Measurements from ENCODE around the gene DAG1.

Gene DAG1

GRCh38 chr3:49553692-49554632 lies 83.9 kb downstream of the DAG1 start, which contains the start of gene BSN:
Gene BSN, plus strand, starts transcription at chr3:49554477. Its CDS starts 126 bp downstream, at chr3:49554603.
- Histone ChIP-seq H3K36me3 (ENCODE audit: insufficient read depth, low read length) (no peaks in the 10 kb centered on the region), H3K9me2 (ENCODE audit: low read depth, low read length) (no peaks in the 10 kb centered on the region), H3K27me3 (ENCODE audit: insufficient read depth, low read length) (peaks cover 7% of the 10 kb centered on the region; the same call in 1 of the 2 replicates), H3F3A (ENCODE audit: insufficient read depth, low read length) (no peaks in the 10 kb centered on the region), H3K4me1 (ENCODE audit: insufficient read depth, low read length, severe bottlenecking) (peaks cover 15% of the 10 kb centered on the region), H3K4me2 (ENCODE audit: low read length) (peak within 1 kb of the TSS; percentile 69), H2AFZ (ENCODE audit: low read length) (no peak within 1 kb of the TSS), H3K27ac (ENCODE audit: low read depth, low read length, poor library complexity, severe bottlenecking) (no peak within 1 kb of the TSS), H3K9me3 (ENCODE audit: low read length) (no peaks in the 10 kb centered on the region), H3K79me2 (ENCODE audit: insufficient read depth, low read length) (no peaks in the 10 kb centered on the region), H4K20me1 (ENCODE audit: insufficient read depth, low read length) (no peaks in the 10 kb centered on the region), H3K9ac (ENCODE audit: low read length) (peak within 1 kb of the TSS; percentile 70), H3K4me3 (ENCODE audit: low read depth, low read length, poor library complexity, severe bottlenecking) (peak within 1 kb of the TSS; percentile 65)
- TF ChIP-seq, protein P1, sequence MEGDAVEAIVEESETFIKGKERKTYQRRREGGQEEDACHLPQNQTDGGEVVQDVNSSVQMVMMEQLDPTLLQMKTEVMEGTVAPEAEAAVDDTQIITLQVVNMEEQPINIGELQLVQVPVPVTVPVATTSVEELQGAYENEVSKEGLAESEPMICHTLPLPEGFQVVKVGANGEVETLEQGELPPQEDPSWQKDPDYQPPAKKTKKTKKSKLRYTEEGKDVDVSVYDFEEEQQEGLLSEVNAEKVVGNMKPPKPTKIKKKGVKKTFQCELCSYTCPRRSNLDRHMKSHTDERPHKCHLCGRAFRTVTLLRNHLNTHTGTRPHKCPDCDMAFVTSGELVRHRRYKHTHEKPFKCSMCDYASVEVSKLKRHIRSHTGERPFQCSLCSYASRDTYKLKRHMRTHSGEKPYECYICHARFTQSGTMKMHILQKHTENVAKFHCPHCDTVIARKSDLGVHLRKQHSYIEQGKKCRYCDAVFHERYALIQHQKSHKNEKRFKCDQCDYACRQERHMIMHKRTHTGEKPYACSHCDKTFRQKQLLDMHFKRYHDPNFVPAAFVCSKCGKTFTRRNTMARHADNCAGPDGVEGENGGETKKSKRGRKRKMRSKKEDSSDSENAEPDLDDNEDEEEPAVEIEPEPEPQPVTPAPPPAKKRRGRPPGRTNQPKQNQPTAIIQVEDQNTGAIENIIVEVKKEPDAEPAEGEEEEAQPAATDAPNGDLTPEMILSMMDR (IDR thresholded peaks at IDR 0.05; ENCODE audit: low read length): no peak
- TF ChIP-seq EZH2 (IDR thresholded peaks at IDR 0.05; ENCODE audit: borderline replicate concordance, low read length): no peak

DNA sequence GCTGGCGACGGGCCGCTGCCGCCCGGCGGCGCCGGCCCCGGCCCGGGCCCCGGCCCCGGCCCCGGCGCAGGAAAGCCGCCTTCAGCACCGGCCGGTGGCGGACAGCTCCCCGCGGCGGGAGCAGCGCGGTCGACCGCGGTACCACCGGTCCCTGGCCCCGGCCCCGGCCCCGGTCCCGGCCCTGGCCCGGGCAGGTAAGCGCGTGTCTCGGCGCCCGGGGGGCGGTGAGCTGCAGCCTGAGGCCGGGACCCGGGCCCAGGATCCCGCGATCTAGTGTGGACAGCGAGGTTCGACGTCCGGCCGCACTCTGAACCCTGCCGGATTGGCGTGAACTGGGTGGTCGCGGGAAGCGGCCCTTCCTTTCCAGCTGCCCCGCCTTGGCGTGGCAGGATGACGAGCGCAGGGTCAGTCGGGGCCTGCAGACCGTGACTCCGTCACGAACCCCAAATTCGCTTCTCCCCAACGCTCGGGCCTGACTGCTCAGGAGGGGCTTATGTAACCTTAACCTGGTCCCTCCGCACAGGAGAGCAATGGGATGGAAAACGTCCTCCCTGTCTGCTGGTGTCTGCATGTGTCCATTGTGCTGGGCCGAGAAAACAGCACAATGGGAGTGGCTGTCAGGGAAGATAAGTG lies 84.7 kb downstream of the DAG1 start:
- TF ChIP-seq, protein P1 (IDR thresholded peaks at IDR 0.05; ENCODE audit: low read length): no peak
- TF ChIP-seq EZH2 (IDR thresholded peaks at IDR 0.05; ENCODE audit: borderline replicate concordance, low read length): no peak
- H3K9ac ChIP-seq (ENCODE audit: low read length): no peak overlapping the region
- no peak overlapping the region for H2AFZ ChIP-seq (ENCODE audit: low read length)
- H3K4me1 ChIP-seq (ENCODE audit: insufficient read depth, low read length, severe bottlenecking): peaks cover 15% of the 10 kb centered on the region
- H3K36me3 ChIP-seq (ENCODE audit: insufficient read depth, low read length): no peaks in the 10 kb centered on the region
- no peaks in the 10 kb centered on the region for H3K9me3 ChIP-seq (ENCODE audit: low read length)
- peak overlapping the region; percentile 69 for H3K4me2 ChIP-seq (ENCODE audit: low read length)
- no peaks in the 10 kb centered on the region for H4K20me1 ChIP-seq (ENCODE audit: insufficient read depth, low read length)
- H3F3A ChIP-seq (ENCODE audit: insufficient read depth, low read length): no peaks in the 10 kb centered on the region
- no peaks in the 10 kb centered on the region for H3K9me2 ChIP-seq (ENCODE audit: low read depth, low read length)
- H3K27ac ChIP-seq (ENCODE audit: low read depth, low read length, poor library complexity, severe bottlenecking): no peak overlapping the region
- peak overlapping the region; percentile 54 for H3K4me3 ChIP-seq (ENCODE audit: low read depth, low read length, poor library complexity, severe bottlenecking)
- H3K27me3 ChIP-seq (ENCODE audit: insufficient read depth, low read length): peaks cover 7% of the 10 kb centered on the region; the same call in 1 of the 2 replicates
- H3K79me2 ChIP-seq (ENCODE audit: insufficient read depth, low read length): no peaks in the 10 kb centered on the region

DNA sequence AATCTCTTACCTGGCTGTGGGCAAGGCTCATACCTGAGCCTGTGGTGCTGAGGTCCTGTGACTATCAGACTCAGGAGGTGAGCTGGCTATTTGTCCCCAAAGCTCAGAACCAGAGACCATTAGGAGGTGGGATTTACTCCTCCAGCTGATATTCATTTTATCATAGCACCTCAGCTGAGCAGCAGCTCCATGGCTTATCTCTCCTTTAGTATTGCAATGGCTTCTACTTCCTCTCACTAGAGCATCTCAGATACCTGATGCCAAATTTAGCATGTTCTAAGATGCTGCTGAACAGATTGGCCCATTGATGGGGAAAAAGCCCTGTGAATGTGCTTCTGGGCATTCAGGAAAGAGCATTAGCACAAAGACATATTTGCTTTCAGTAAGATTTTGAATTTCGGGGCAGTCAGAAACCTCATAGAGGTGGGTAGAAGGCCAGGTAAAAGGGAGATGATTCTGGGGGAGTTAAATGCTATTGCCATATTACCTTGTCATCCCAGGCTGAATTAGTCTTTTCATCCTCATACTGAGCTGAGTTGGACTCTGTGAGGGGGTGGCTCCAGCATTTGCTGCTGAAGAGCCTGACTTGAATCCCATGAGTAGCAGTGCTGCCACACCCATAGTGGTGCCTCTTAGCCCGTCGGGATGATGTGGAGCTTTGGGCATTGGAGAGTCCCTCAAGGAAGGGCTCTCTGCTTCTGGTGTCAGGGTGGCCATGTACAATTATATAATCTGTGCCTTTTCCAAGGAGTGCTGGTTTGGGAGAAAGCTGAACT lies 86.6 kb downstream of the DAG1 start:
- H3K4me2 ChIP-seq (ENCODE audit: low read length): no peak overlapping the region
- H3K36me3 ChIP-seq (ENCODE audit: insufficient read depth, low read length): no peaks in the 10 kb centered on the region
- no peak overlapping the region for H3K4me3 ChIP-seq (ENCODE audit: low read depth, low read length, poor library complexity, severe bottlenecking)
- H3K27ac ChIP-seq (ENCODE audit: low read depth, low read length, poor library complexity, severe bottlenecking): no peak overlapping the region
- no peak overlapping the region for H2AFZ ChIP-seq (ENCODE audit: low read length)
- H3K9me2 ChIP-seq (ENCODE audit: low read depth, low read length): no peaks in the 10 kb centered on the region
- H3F3A ChIP-seq (ENCODE audit: insufficient read depth, low read length): no peaks in the 10 kb centered on the region
- no peak overlapping the region for H3K9ac ChIP-seq (ENCODE audit: low read length)
- no peaks in the 10 kb centered on the region for H4K20me1 ChIP-seq (ENCODE audit: insufficient read depth, low read length)
- TF ChIP-seq EZH2 (IDR thresholded peaks at IDR 0.05; ENCODE audit: borderline replicate concordance, low read length): no peak
- TF ChIP-seq, protein P1 (IDR thresholded peaks at IDR 0.05; ENCODE audit: low read length): no peak
- H3K79me2 ChIP-seq (ENCODE audit: insufficient read depth, low read length): no peaks in the 10 kb centered on the region
- peaks cover 15% of the 10 kb centered on the region for H3K4me1 ChIP-seq (ENCODE audit: insufficient read depth, low read length, severe bottlenecking)
- no peaks in the 10 kb centered on the region for H3K9me3 ChIP-seq (ENCODE audit: low read length)
- peaks cover 12% of the 10 kb centered on the region; the same call in 1 of the 2 replicates for H3K27me3 ChIP-seq (ENCODE audit: insufficient read depth, low read length)

Measured in OCI-LY1 (cell line).